K562 (cell line): ENCODE measurements around the gene BCL2L12. TPM values are rescaled to one million over a fixed set of nuclear protein-coding genes. Genes with fewer than 3 reads are reported as not detected.

Experiments used
- BRD9 ChIP-seq: fragments of 450-650 bp; IDR thresholded peaks from 2 replicates; pipeline ENCODE4 v1.6.1; 2018; ENCODE audit warnings: low read depth; ENCODE audit not compliant: partially characterized antibody
- CXXC5 ChIP-seq: fragments of 250-450 bp; sonication (Bioruptor Pico); IDR thresholded peaks from 2 replicates; pipeline ENCODE4 v1.8.0; 2022; ENCODE audit warnings: inconsistent platforms, mild to moderate bottlenecking, moderate library complexity
- GTF2E2 ChIP-seq: fragments of 200-800 bp; sonication (Bioruptor generic); IDR thresholded peaks from 2 replicates; pipeline ENCODE4 v1.6.1; 2016; ENCODE audit warnings: missing genetic modification characterization, missing compliant biosample characterization
- HEY1 ChIP-seq: fragments of 250-450 bp; sonication (Bioruptor Pico); IDR thresholded peaks from 2 replicates; pipeline ENCODE4 v1.5.0; 2020; ENCODE audit warnings: mild to moderate bottlenecking, moderate library complexity, borderline replicate concordance
- HOMEZ ChIP-seq: fragments of 250-450 bp; sonication (Bioruptor Pico); IDR thresholded peaks from 2 replicates; pipeline ENCODE4 v1.4.0; 2020; ENCODE audit warnings: mild to moderate bottlenecking, moderate library complexity
- MAX ChIP-seq: sonication (generic); formaldehyde crosslinking; IDR thresholded peaks from 2 replicates; pipeline ENCODE4 v1.9.0; 2022; ENCODE audit warnings: mild to moderate bottlenecking, missing genetic modification reagents
- MBD2 ChIP-seq: sonication (generic); IDR thresholded peaks from 2 replicates; pipeline ENCODE4 v1.6.1; 2016; ENCODE audit warnings: low read depth, borderline replicate concordance
- PKNOX1 ChIP-seq: fragments of 450-650 bp; IDR thresholded peaks from 2 replicates; pipeline ENCODE4 v1.6.1; 2016
- PPARD ChIP-seq: fragments of 250-450 bp; sonication (Bioruptor Pico); IDR thresholded peaks from 2 replicates; pipeline ENCODE4 v1.8.0; 2022; ENCODE audit warnings: inconsistent platforms, mild to moderate bottlenecking, moderate library complexity
- SMC3 ChIP-seq: conservative IDR thresholded peaks from 2 replicates; pipeline ENCODE4 v1.6.1; 2011; ENCODE audit warnings: low read depth, low read length, improper control_type of control experiment; ENCODE audit not compliant: insufficient read depth
- TSHZ1 ChIP-seq: fragments of 250-450 bp; sonication (Bioruptor Pico); IDR thresholded peaks from 2 replicates; pipeline ENCODE4 v1.4.0; 2020; ENCODE audit warnings: mild to moderate bottlenecking, moderate library complexity
- YY1 ChIP-seq, 3 experiments: IDR thresholded peaks; 2 replicates each; pipeline ENCODE4 v1.6.1; 2011; ENCODE audit warnings: low read length in 2 of 3, mild to moderate bottlenecking in 2 of 3, moderate library complexity in 2 of 3, borderline replicate concordance in 1 of 3, control low read depth in 1 of 3, low read depth in 1 of 3; ENCODE audit not compliant: insufficient read depth in 3 of 3, insufficient replicate concordance in 2 of 3, control insufficient read depth in 1 of 3, insufficient read length in 1 of 3; ENCODE audit errors: extremely low read depth in 1 of 3
- ZBTB34 ChIP-seq: fragments of 250-450 bp; sonication (Bioruptor Pico); IDR thresholded peaks from 2 replicates; pipeline ENCODE4 v1.8.0; 2021; ENCODE audit warnings: mild to moderate bottlenecking, moderate library complexity
- ZHX1 ChIP-seq: fragments of 150-350 bp; conservative IDR thresholded peaks from 2 replicates; pipeline ENCODE4 v1.6.1; 2014; ENCODE audit warnings: low read length
- ZNF77 ChIP-seq: fragments of 250-450 bp; sonication (Bioruptor Pico); IDR thresholded peaks from 2 replicates; pipeline ENCODE4 v1.5.0; 2020
- polyA plus RNA-seq, 8 experiments: library from polyadenylated mRNA; depleted of rRNA in 4 of 8; stranded (reverse) in 5 of 8; unstranded in 3 of 8; fragments of >200 nt; fragmentation: Nextera tagmentation in 2 of 8; fragmentation: Illumina TruSeq in 1 of 8; extraction: Ambion mirVana in 2 of 8; extraction: Trizol in 1 of 8; gene quantifications; 2 replicates each; pipeline versions ENCODE4 v1.2.1 to v1.2.3, GENCODE V29; 2011 to 2014; ENCODE audit warnings: inconsistent platforms in 1 of 8, missing spikeins in 1 of 8
- total RNA-seq, 7 experiments: library from RNA; depleted of rRNA in 6 of 7; stranded (reverse); fragments of >200 nt in 6 of 7; fragmentation: Illumina TruSeq in 2 of 7; extraction: Trizol in 2 of 7; gene quantifications; 2 replicates each; pipeline versions ENCODE4 v1.2.1 to v1.2.3, GENCODE V29; 2011 to 2021; ENCODE audit warnings: low replicate concordance in 1 of 7

BCL2L12 gene
- total and polyA plus RNA-seq, 9 of the 15 experiments (the other 6 are each of a cell fraction or from before 2014, with no cell fraction given): 7.4 to 263 (median 81.2) TPM

GRCh38 chr19:49672131-49672919 lies 6.6 kb downstream of the BCL2L12 start (continued):
- no peak for TF ChIP-seq TSHZ1 (CRISPR knock-in tag)
- no peak for TF ChIP-seq HEY1 (CRISPR knock-in tag)
- TF ChIP-seq ZNF77 (CRISPR knock-in tag): no peak
- peak; percentile 96 for TF ChIP-seq PKNOX1
- peak; percentile 67 for TF ChIP-seq SMC3
- TF ChIP-seq YY1 (IDR thresholded peaks at IDR 0.05; ENCODE audit: borderline replicate concordance in 1 of 3, control insufficient read depth in 1 of 3, extremely low read depth in 1 of 3, insufficient read depth in 3 of 3, insufficient read length in 1 of 3, insufficient replicate concordance in 2 of 3, low read depth in 1 of 3, low read length in 2 of 3): peak in 1 of 3 experiments; percentile 32
- TF ChIP-seq PPARD (CRISPR knock-in tag): no peak
- no peak for TF ChIP-seq ZHX1
- TF ChIP-seq ZBTB34: no peak
- peak; percentile 41; the same call in 1 of the 2 replicates for TF ChIP-seq CXXC5 (CRISPR knock-in tag)
- 0 out of 2 replicates have a peak, but pooled peaks have one; percentile 36 for TF ChIP-seq MBD2
- 0 out of 2 replicates have a peak, but pooled peaks have one; percentile 11 for TF ChIP-seq MAX
- no peak for TF ChIP-seq HOMEZ (CRISPR knock-in tag)
- TF ChIP-seq BRD9: peak; percentile 82
- TF ChIP-seq GTF2E2 (tag): no peak
